Upper lobe of left lung (tissue), 6 donors: ENCODE measurements around the gene PTPRQ. TPM values are rescaled to one million over a fixed set of nuclear protein-coding genes. Genes with fewer than 3 reads are reported as not detected.

Experiments
- ATAC-seq, 2 donors: fragments of 200-7000 bp; cut with Tn5 transposase; one replicate each; pipeline ENCODE4 v1.9.1; 2022; ENCODE audit warnings: mild to moderate bottlenecking in 2 of 2, moderate library complexity in 2 of 2; ENCODE audit not compliant: low FRiP score in 2 of 2
- DNase-seq, 2 donors: peaks; one replicate each; pipeline ENCODE4 v3.0.0-alpha.2; 2019 to 2020
- H3K27ac ChIP-seq, 4 donors: fragments of 200-600 bp; sonication (generic); one replicate each; pipeline ENCODE4 v1.5.1; 2016 to 2019
- H3K27me3 ChIP-seq, 4 donors: fragments of 200-600 bp; sonication (generic); one replicate each; pipeline ENCODE4 v1.5.1; 2017 to 2019
- H3K36me3 ChIP-seq, 4 donors: fragments of 200-600 bp; sonication (generic); one replicate each; pipeline ENCODE4 v1.5.1; 2016 to 2019
- H3K4me1 ChIP-seq, 4 donors: fragments of 200-600 bp; sonication (generic); one replicate each; pipeline ENCODE4 v1.5.1; 2018 to 2019
- H3K4me3 ChIP-seq, 4 donors: fragments of 200-600 bp; sonication (generic); one replicate each; pipeline ENCODE4 v1.5.1; 2017 to 2019; ENCODE audit warnings: mild to moderate bottlenecking in 2 of 4, moderate library complexity in 1 of 4
- H3K9me3 ChIP-seq, 4 donors: fragments of 200-600 bp; sonication (generic); one replicate each; pipeline ENCODE4 v1.5.1; 2018 to 2019
- CTCF ChIP-seq, 6 experiments: fragments of 450-650 bp in 4 of 6; fragments of 200-600 bp in 2 of 6; sonication (generic) in 2 of 6; IDR thresholded peaks; one replicate each; pipeline ENCODE4 v1.5.1; 2016 to 2019; ENCODE audit warnings: antibody characterized with exemption in 6 of 6
- EP300 ChIP-seq, 4 donors: sonication (generic); formaldehyde crosslinking; IDR thresholded peaks; one replicate each; pipeline ENCODE4 v1.5.1; 2017; ENCODE audit warnings: antibody characterized with exemption in 4 of 4, control low read depth in 2 of 4
- POLR2A ChIP-seq, 4 donors: fragments of 450-650 bp; IDR thresholded peaks; one replicate each; pipeline ENCODE4 v1.5.1; 2016 to 2017; ENCODE audit warnings: antibody characterized with exemption in 4 of 4, mild to moderate bottlenecking in 2 of 4
- POLR2AphosphoS5 ChIP-seq, 2 donors: sonication (generic); formaldehyde crosslinking; IDR thresholded peaks; one replicate each; pipeline ENCODE4 v1.5.1; 2017; ENCODE audit warnings: antibody characterized with exemption in 2 of 2
- WGBS, 2 donors: methylation state at CpG; one replicate each; pipeline ENCODE4 v1.1.5; 2017 to 2018; 5-methylcytosine and 5-hydroxymethylcytosine counted together
- total RNA-seq, 6 donors: library from RNA; depleted of rRNA in 4 of 6; stranded (reverse); fragments of >200 nt in 4 of 6; gene quantifications; one replicate each; pipeline versions ENCODE4 v1.1.0 to v1.2.1, GENCODE V29; 2016 to 2021
- donor health status: DM: no; HTN: no; CAD: no; lungs with moderate emphysema.
- donor health status: DM: no; HTN: yes; CAD: no; lungs with severe emphysema.

PTPRQ gene
- total RNA-seq, 6 donors from 2014 or later = 1.0 to 15.6 (median 5.0) TPM

GRCh38 chr12:80551897-80552296 lies 107.9 kb downstream of the PTPRQ start:
- no peaks in the 10 kb centered on the region for H3K4me1 ChIP-seq
- WGBS, 2 donors = 57 to 64% methylated on average over 1 of the region's 1 CpG
- ATAC-seq (peak in 1 of 2 donors; percentile 50), DNase-seq (no peak)
- H3K4me3 ChIP-seq = no peak overlapping the region
- no peaks in the 10 kb centered on the region for H3K27me3 ChIP-seq
- no peaks in the 10 kb centered on the region for H3K9me3 ChIP-seq
- TF ChIP-seq POLR2A (IDR thresholded peaks at IDR 0.05) (no peak), POLR2AphosphoS5 (IDR thresholded peaks at IDR 0.05) (no peak), EP300 (IDR thresholded peaks at IDR 0.05) (no peak)
- H3K36me3 ChIP-seq = no peaks in the 10 kb centered on the region
- H3K27ac ChIP-seq = no peak overlapping the region

- Histone ChIP-seq H3K4me1 (no peaks in the 10 kb centered on the region), H3K4me3 (no peak overlapping the region), H3K36me3 (no peaks in the 10 kb centered on the region), H3K27ac (no peak overlapping the region), H3K9me3 (no peaks in the 10 kb centered on the region), H3K27me3 (no peaks in the 10 kb centered on the region)
- DNase-seq = no peak
- no peak for ATAC-seq
- WGBS, 2 donors = 76 to 83% methylated on average over 3 of the region's 3 CpGs
- TF ChIP-seq POLR2AphosphoS5 (IDR thresholded peaks at IDR 0.05) (no peak), POLR2A (IDR thresholded peaks at IDR 0.05) (no peak), EP300 (IDR thresholded peaks at IDR 0.05) (no peak), CTCF (IDR thresholded peaks at IDR 0.05) (no peak)
Measured at GRCh38 chr12:80553316-80553715, 109.3 kb downstream of the PTPRQ start.

- DNase-seq = no peak
- TF ChIP-seq EP300 (IDR thresholded peaks at IDR 0.05) (no peak), POLR2A (IDR thresholded peaks at IDR 0.05) (no peak), POLR2AphosphoS5 (IDR thresholded peaks at IDR 0.05) (no peak), CTCF (IDR thresholded peaks at IDR 0.05) (no peak)
- Histone ChIP-seq H3K36me3 (no peaks in the 10 kb centered on the region), H3K4me1 (no peaks in the 10 kb centered on the region), H3K27me3 (no peaks in the 10 kb centered on the region), H3K4me3 (no peak overlapping the region), H3K9me3 (no peaks in the 10 kb centered on the region), H3K27ac (no peak overlapping the region)
- WGBS, 2 donors = 79 to 82% methylated on average over 1 of the region's 1 CpG
- no peak for ATAC-seq
Measured at GRCh38 chr12:80556566-80556965, 112.5 kb downstream of the PTPRQ start.

GRCh38 chr12:80559766-80560165 lies 115.7 kb downstream of the PTPRQ start:
- H3K27me3 ChIP-seq = no peaks in the 10 kb centered on the region
- no peaks in the 10 kb centered on the region for H3K36me3 ChIP-seq
- H3K4me3 ChIP-seq = no peak overlapping the region
- DNase-seq = no peak
- 41 to 61% methylated on average over 1 of the region's 1 CpG for WGBS, 2 donors
- no peak for ATAC-seq
- no peaks in the 10 kb centered on the region for H3K4me1 ChIP-seq
- TF ChIP-seq EP300 (IDR thresholded peaks at IDR 0.05) = no peak
- TF ChIP-seq POLR2A (IDR thresholded peaks at IDR 0.05) = no peak
- TF ChIP-seq CTCF (IDR thresholded peaks at IDR 0.05) = no peak
- TF ChIP-seq POLR2AphosphoS5 (IDR thresholded peaks at IDR 0.05) = no peak
- no peaks in the 10 kb centered on the region for H3K9me3 ChIP-seq
- no peak overlapping the region for H3K27ac ChIP-seq

GRCh38 chr12:80565271-80565670 lies 121.2 kb downstream of the PTPRQ start:
- Histone ChIP-seq H3K27me3 (no peaks in the 10 kb centered on the region), H3K36me3 (no peaks in the 10 kb centered on the region), H3K27ac (no peak overlapping the region), H3K4me3 (no peak overlapping the region), H3K9me3 (no peaks in the 10 kb centered on the region), H3K4me1 (no peaks in the 10 kb centered on the region)
- WGBS, 2 donors = 33 to 36% methylated on average over 2 of the region's 2 CpGs
- TF ChIP-seq POLR2AphosphoS5 (IDR thresholded peaks at IDR 0.05) (no peak), EP300 (IDR thresholded peaks at IDR 0.05) (no peak), CTCF (IDR thresholded peaks at IDR 0.05) (no peak), POLR2A (IDR thresholded peaks at IDR 0.05) (no peak)
- DNase-seq (no peak), ATAC-seq (no peak)
